GM12891 (cell line): ENCODE results near the gene CYP2C19.

Source experiments
- POLR2A ChIP-seq: IDR thresholded peaks from 2 replicates; pipeline ENCODE4 v1.6.1; 2011; ENCODE audit warnings: low read depth, low read length, control low read depth
- POLR2AphosphoS5 ChIP-seq: IDR thresholded peaks from 2 replicates; pipeline ENCODE4 v1.6.1; 2011; ENCODE audit warnings: low read depth, low read length, control low read depth

GRCh38 chr10:94747838-94748237 is 14.6 kb upstream of the CYP2C19 start:
- TF ChIP-seq POLR2A: no peak
- no peak for TF ChIP-seq POLR2AphosphoS5
